Mesenchymal stem cell (in vitro differentiated cells and primary cell): Measurements from ENCODE around the gene USP20.

Experiments used
- DNase-seq: peaks from one replicate; pipeline ENCODE4 v3.0.0-alpha.2; 2013
- H2AFZ ChIP-seq: one replicate; pipeline ENCODE4 v1.6.1; 2013; ENCODE audit warnings: low read depth, mild to moderate bottlenecking, control low read depth, inconsistent platforms, low read length, moderate library complexity
- H2AK5ac ChIP-seq: 2 replicates; pipeline ENCODE4 v1.6.1; 2013; ENCODE audit warnings: low read length, moderate library complexity, mild to moderate bottlenecking, inconsistent platforms; ENCODE audit not compliant: severe bottlenecking
- H2BK120ac ChIP-seq: one replicate; pipeline ENCODE4 v1.6.1; 2013; ENCODE audit warnings: low read depth, mild to moderate bottlenecking, inconsistent platforms, low read length, moderate library complexity
- H2BK12ac ChIP-seq, 2 experiments: one replicate each; pipeline ENCODE4 v1.6.1; 2013; ENCODE audit warnings: inconsistent platforms in 2 of 2, low read length in 2 of 2, mild to moderate bottlenecking in 2 of 2, moderate library complexity in 2 of 2, control low read depth in 1 of 2
- H2BK15ac ChIP-seq: one replicate; pipeline ENCODE4 v1.6.1; 2013; ENCODE audit warnings: mild to moderate bottlenecking, low read depth, inconsistent platforms; ENCODE audit not compliant: poor library complexity, severe bottlenecking
- H2BK5ac ChIP-seq: 2 replicates; pipeline ENCODE4 v1.6.1; 2013; ENCODE audit warnings: low read depth, mild to moderate bottlenecking, low read length, control low read depth, inconsistent platforms; ENCODE audit not compliant: poor library complexity, severe bottlenecking
- H3K14ac ChIP-seq, 2 experiments: one replicate each; pipeline ENCODE4 v1.6.1; 2013; ENCODE audit warnings: inconsistent platforms in 2 of 2, low read length in 2 of 2, control low read depth in 1 of 2, mild to moderate bottlenecking in 1 of 2, moderate library complexity in 1 of 2
- H3K18ac ChIP-seq, 2 experiments: one replicate each; pipeline ENCODE4 v1.6.1; 2013; ENCODE audit warnings: inconsistent platforms in 2 of 2, low read length in 2 of 2, control low read depth in 1 of 2, low read depth in 1 of 2, mild to moderate bottlenecking in 1 of 2
- H3K23ac ChIP-seq, 2 experiments: one replicate each; pipeline ENCODE4 v1.6.1; 2013; ENCODE audit warnings: inconsistent platforms in 2 of 2, low read length in 2 of 2, mild to moderate bottlenecking in 2 of 2, moderate library complexity in 2 of 2, control low read depth in 1 of 2
- H3K27ac ChIP-seq: 2 replicates; pipeline ENCODE4 v1.5.1; 2013; ENCODE audit warnings: mild to moderate bottlenecking, moderate library complexity, low read length, control low read depth, inconsistent platforms; ENCODE audit not compliant: poor library complexity, severe bottlenecking
- H3K27me3 ChIP-seq, 2 experiments: 2 replicates each; pipeline versions ENCODE4 v1.6.1 to v1.7.0; 2013; ENCODE audit warnings: low read length in 2 of 2, mild to moderate bottlenecking in 2 of 2, moderate library complexity in 2 of 2, control low read depth in 1 of 2, inconsistent platforms in 1 of 2; ENCODE audit not compliant: control insufficient read depth in 1 of 2, insufficient read depth in 1 of 2
- H3K36me3 ChIP-seq, 2 experiments: 2 replicates each; pipeline versions ENCODE4 v1.6.1 to v1.7.0; 2013; ENCODE audit warnings: low read length in 2 of 2, control low read depth in 1 of 2, inconsistent platforms in 1 of 2, low read depth in 1 of 2, mild to moderate bottlenecking in 1 of 2; ENCODE audit not compliant: insufficient read depth in 2 of 2, control insufficient read depth in 1 of 2
- H3K4ac ChIP-seq, 2 experiments: one replicate each; pipeline ENCODE4 v1.6.1; 2013; ENCODE audit warnings: inconsistent platforms in 2 of 2, low read length in 2 of 2, mild to moderate bottlenecking in 2 of 2, moderate library complexity in 2 of 2, control low read depth in 1 of 2, low read depth in 1 of 2
- H3K4me1 ChIP-seq: 2 replicates; pipeline ENCODE4 v1.6.1; 2013; ENCODE audit warnings: low read depth, low read length, control low read depth; ENCODE audit not compliant: control insufficient read depth, insufficient read depth
- H3K4me2 ChIP-seq: 2 replicates; pipeline ENCODE4 v1.6.1; 2013; ENCODE audit warnings: low read length, mild to moderate bottlenecking, inconsistent platforms; ENCODE audit not compliant: poor library complexity, severe bottlenecking
- H3K4me3 ChIP-seq, 2 experiments: 2 replicates each; pipeline versions ENCODE4 v1.5.1 to v1.7.0; 2013; ENCODE audit warnings: low read length in 2 of 2, mild to moderate bottlenecking in 2 of 2, control low read depth in 1 of 2, low read depth in 1 of 2; ENCODE audit not compliant: insufficient read depth in 1 of 2
- H3K79me1 ChIP-seq: replicated peaks from 2 replicates; pipeline ENCODE4 v1.6.1; 2013; ENCODE audit warnings: mild to moderate bottlenecking, control low read depth, low read length, inconsistent platforms; ENCODE audit not compliant: poor library complexity, severe bottlenecking
- H3K9ac ChIP-seq: 2 replicates; pipeline ENCODE4 v1.7.0; 2013; ENCODE audit warnings: mild to moderate bottlenecking, low read length, moderate library complexity
- H3K9me3 ChIP-seq: 2 replicates; pipeline ENCODE4 v1.7.0; 2013; ENCODE audit warnings: mild to moderate bottlenecking, low read length; ENCODE audit not compliant: control insufficient read depth
- H4K8ac ChIP-seq: one replicate; pipeline ENCODE4 v1.6.1; 2013; ENCODE audit warnings: inconsistent platforms, mild to moderate bottlenecking, low read length, moderate library complexity
- H4K91ac ChIP-seq: one replicate; pipeline ENCODE4 v1.6.1; 2013; ENCODE audit warnings: mild to moderate bottlenecking, low read length, inconsistent platforms
- WGBS: methylation state at CpG from one replicate; pipeline ENCODE4 v1.1.7; 2013; ENCODE audit warnings: mixed read lengths; 5-methylcytosine and 5-hydroxymethylcytosine counted together

Gene USP20

DNA sequence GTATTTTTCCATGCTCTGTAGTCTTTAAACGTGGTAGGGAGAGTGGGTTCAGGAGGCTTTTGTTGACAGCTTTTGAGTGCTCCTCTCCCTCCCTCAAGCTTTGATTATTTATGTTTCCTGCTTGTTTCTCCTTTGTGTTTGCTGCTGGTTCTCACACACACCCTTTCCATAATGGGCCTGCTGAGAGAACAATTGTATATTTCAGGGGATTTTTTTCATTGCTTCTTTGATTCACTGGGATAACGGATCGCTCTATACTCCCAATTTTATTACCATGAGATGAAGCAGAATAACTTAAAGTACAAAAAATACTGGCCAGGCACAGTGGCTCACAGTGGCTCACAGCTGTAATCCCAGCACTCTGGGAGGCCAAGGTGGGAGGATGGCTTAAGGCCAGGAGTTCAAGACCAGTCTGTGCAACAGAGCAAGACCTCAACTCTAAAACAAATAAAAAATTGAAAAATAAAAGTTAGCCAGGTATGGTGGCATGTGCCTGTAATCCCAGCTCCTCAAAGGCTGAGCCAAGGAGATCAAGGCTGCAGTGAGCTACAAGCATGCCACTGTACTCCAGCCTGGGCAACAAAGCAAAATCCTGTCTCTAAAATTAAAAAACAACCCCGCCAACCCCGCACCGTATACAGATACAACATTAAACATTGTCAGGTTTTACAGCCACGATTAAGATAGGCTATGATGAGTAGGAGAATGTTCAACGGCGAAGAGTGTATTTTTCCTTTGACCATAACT is 66.9 kb downstream of the USP20 start:
- Histone ChIP-seq H3K36me3 (peaks cover 9 to 68% of the 10 kb centered on the region in 2 experiments), H2BK12ac (no peak overlapping the region), H2AFZ (no peak overlapping the region), H3K18ac (no peak overlapping the region), H2BK120ac (no peak overlapping the region), H3K79me1 (no peaks in the 10 kb centered on the region), H3K9me3 (no peaks in the 10 kb centered on the region), H3K27me3 (no peaks in the 10 kb centered on the region), H2BK5ac (no peak overlapping the region), H3K4me3 (no peak overlapping the region), H3K4me1 (no peaks in the 10 kb centered on the region), H3K9ac (no peak overlapping the region), H3K4me2 (no peak overlapping the region), H3K4ac (no peak overlapping the region), H2BK15ac (no peak overlapping the region), H3K27ac (no peak overlapping the region), H4K91ac (no peak overlapping the region), H3K14ac (no peak overlapping the region), H3K23ac (no peak overlapping the region), H2AK5ac (no peak overlapping the region), H4K8ac (no peak overlapping the region)
- DNase-seq, result no peak
- 95% methylated on average over 9 of the region's 9 CpGs for WGBS

DNA sequence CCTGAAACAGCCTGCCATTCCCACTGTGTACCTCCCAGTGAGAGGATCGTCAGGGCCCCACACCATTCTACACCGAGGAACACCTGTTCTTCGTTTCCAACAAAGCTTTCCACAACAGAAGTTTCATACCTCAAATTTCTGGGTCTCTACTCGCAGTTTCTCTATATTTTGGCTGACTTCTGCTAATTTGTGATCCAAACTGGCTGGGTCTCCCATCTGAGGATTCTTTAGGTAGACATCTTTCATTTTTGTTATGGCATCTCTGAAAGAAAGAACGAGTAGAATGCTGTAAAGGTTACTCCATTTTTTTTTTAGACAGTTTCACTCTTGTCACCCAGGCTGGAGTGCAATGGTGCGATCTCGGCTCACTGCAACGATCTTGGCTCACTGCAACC is 67.5 kb downstream of the USP20 start:
- Histone ChIP-seq H2BK12ac (no peak overlapping the region), H3K4me2 (no peak overlapping the region), H3K79me1 (no peaks in the 10 kb centered on the region), H2BK5ac (no peak overlapping the region), H3K18ac (no peak overlapping the region), H3K9ac (no peak overlapping the region), H3K23ac (no peak overlapping the region), H2BK15ac (no peak overlapping the region), H3K14ac (no peak overlapping the region), H3K36me3 (peaks cover 9 to 71% of the 10 kb centered on the region in 2 experiments), H3K4me1 (no peaks in the 10 kb centered on the region), H2BK120ac (no peak overlapping the region), H2AK5ac (no peak overlapping the region), H3K27me3 (no peaks in the 10 kb centered on the region), H3K4ac (no peak overlapping the region), H4K91ac (no peak overlapping the region), H3K4me3 (no peak overlapping the region), H3K9me3 (no peaks in the 10 kb centered on the region), H4K8ac (no peak overlapping the region), H2AFZ (no peak overlapping the region), H3K27ac (no peak overlapping the region)
- DNase-seq, result no peak
- WGBS, result 96% methylated on average over 8 of the region's 8 CpGs

DNA sequence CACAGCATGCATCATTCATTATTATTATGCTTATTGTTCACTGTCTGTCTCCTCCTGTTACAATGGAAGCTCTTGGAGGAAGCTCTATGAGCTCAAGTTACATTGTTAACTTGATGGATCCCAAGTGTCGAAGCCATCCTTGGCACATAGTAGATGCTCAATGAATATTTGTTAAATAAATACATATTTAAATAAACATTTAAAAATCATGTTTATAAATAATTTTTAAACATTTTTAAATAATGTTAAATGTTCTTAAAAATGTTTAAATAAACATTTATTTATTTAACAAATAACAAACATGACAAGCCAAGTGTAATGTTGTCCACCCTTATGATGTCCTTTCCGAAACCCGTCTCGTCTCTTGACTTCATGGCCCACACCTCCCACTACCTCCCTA is 69.5 kb downstream of the USP20 start:
- Histone ChIP-seq H4K91ac (no peak overlapping the region), H2BK12ac (no peak overlapping the region), H3K18ac (no peak overlapping the region), H3K27ac (no peak overlapping the region), H2BK15ac (no peak overlapping the region), H3K4me1 (no peaks in the 10 kb centered on the region), H2AK5ac (no peak overlapping the region), H3K23ac (no peak overlapping the region), H3K36me3 (peaks cover 9 to 62% of the 10 kb centered on the region in 2 experiments), H2AFZ (no peak overlapping the region), H3K14ac (no peak overlapping the region), H3K9ac (no peak overlapping the region), H2BK5ac (no peak overlapping the region), H3K4ac (no peak overlapping the region), H3K4me3 (no peak overlapping the region), H3K27me3 (no peaks in the 10 kb centered on the region), H3K4me2 (no peak overlapping the region), H3K79me1 (no peaks in the 10 kb centered on the region), H4K8ac (no peak overlapping the region), H2BK120ac (no peak overlapping the region), H3K9me3 (no peaks in the 10 kb centered on the region)
- no peak for DNase-seq
- WGBS, result 100% methylated on average over 3 of the region's 4 CpGs

- Histone ChIP-seq H2BK120ac (no peak overlapping the region), H2BK15ac (no peak overlapping the region), H3K4me2 (no peak overlapping the region), H4K8ac (no peak overlapping the region), H3K9ac (no peak overlapping the region), H4K91ac (no peak overlapping the region), H3K4me3 (no peak overlapping the region), H3K79me1 (no peaks in the 10 kb centered on the region), H3K27me3 (no peaks in the 10 kb centered on the region), H3K27ac (no peak overlapping the region), H3K4me1 (peaks cover 5% of the 10 kb centered on the region), H3K9me3 (no peaks in the 10 kb centered on the region), H3K18ac (no peak overlapping the region), H3K14ac (no peak overlapping the region), H2BK5ac (no peak overlapping the region), H3K4ac (no peak overlapping the region), H3K23ac (no peak overlapping the region), H2AFZ (no peak overlapping the region), H2AK5ac (no peak overlapping the region), H2BK12ac (no peak overlapping the region), H3K36me3 (peaks cover 0 to 49% of the 10 kb centered on the region in 2 experiments)
- 100% methylated on average over 4 of the region's 4 CpGs for WGBS
- no peak for DNase-seq
Observed at GRCh38 chr9:129906298-129906697, 71.0 kb downstream of the USP20 start.
